ENCODE measurements around the gene GNRH2. TPM values are rescaled to one million over a fixed set of nuclear protein-coding genes. Genes with fewer than 3 reads are reported as not detected.

Gene GNRH2
- total RNA-seq, 1 donor from 2014 or later = 1.4 TPM

DNA sequence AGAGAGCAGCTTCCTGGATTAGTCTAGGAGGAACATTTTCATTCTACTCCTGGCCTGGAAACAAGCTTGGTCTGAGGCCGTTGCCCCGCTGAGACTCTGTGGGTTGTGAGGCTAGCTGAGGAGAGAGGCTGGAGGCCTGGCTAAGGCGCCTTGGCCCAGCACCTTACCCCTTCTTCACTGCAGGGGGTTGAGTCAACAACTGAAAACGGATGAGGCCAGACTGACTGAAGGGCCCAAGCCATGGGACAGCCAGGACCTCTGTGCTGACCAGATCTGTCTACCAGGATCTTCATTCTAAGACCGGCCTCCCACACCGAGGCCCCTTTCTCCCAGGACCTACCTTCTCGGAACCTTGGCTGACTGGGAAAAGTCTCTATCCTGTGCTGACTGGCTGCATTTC is 44.6 kb downstream of the GNRH2 start:
- no peaks in the 10 kb centered on the region for H3K36me3 Mint-ChIP-seq (ENCODE audit: low read depth, unreplicated experiment)
- no peak overlapping the region for H3K9ac ChIP-seq (ENCODE audit: low read length)
- H3K27me3 Mint-ChIP-seq (ENCODE audit: low read depth, unreplicated experiment) = peaks cover 52% of the 10 kb centered on the region
- H3K4me1 Mint-ChIP-seq (ENCODE audit: low read depth, unreplicated experiment) = no peaks in the 10 kb centered on the region
- no peak overlapping the region for H3K27ac ChIP-seq (ENCODE audit: low read depth, low read length)
- H3K9me3 Mint-ChIP-seq (ENCODE audit: unreplicated experiment) = peaks cover 7% of the 10 kb centered on the region
- TF ChIP-seq CTCF (IDR thresholded peaks at IDR 0.05; ENCODE audit: insufficient read depth, low read depth, low read length) = no peak
- TF ChIP-seq EZH2 (IDR thresholded peaks at IDR 0.05; ENCODE audit: insufficient read depth, low read length) = no peak
- peaks cover 23% of the 10 kb centered on the region for H3K27me3 ChIP-seq (ENCODE audit: insufficient read depth, low read length)
- H3K4me1 ChIP-seq (ENCODE audit: insufficient read depth, low read length) = peaks cover 5% of the 10 kb centered on the region
- FAIRE-seq (no peak), DNase-seq (ENCODE audit: low read depth) (no peak)
- H3K36me3 ChIP-seq (ENCODE audit: insufficient read depth, low read length) = no peaks in the 10 kb centered on the region
- H3K4me2 ChIP-seq (ENCODE audit: low read length) = no peak overlapping the region
- H3K9me3 ChIP-seq (ENCODE audit: insufficient read depth, low read depth, low read length) = no peaks in the 10 kb centered on the region
- no peaks in the 10 kb centered on the region for H4K20me1 ChIP-seq (ENCODE audit: insufficient read depth, low read length)
- H3K27ac Mint-ChIP-seq (ENCODE audit: unreplicated experiment) = no peak overlapping the region
- H3K4me3 ChIP-seq (ENCODE audit: insufficient read depth, low read depth, low read length) = no peak overlapping the region
- H3K79me2 ChIP-seq (ENCODE audit: insufficient read depth, low read length) = no peaks in the 10 kb centered on the region
- no peak overlapping the region for H2AFZ ChIP-seq (ENCODE audit: low read depth, low read length)
- H3K4me3 Mint-ChIP-seq (ENCODE audit: unreplicated experiment) = no peak overlapping the region

GRCh38 chr20:3090565-3090964 is 47.1 kb downstream of the GNRH2 start:
- no peaks in the 10 kb centered on the region for H3K9me3 ChIP-seq (ENCODE audit: insufficient read depth, low read depth, low read length)
- no peaks in the 10 kb centered on the region for H3K4me1 Mint-ChIP-seq (ENCODE audit: low read depth, unreplicated experiment)
- FAIRE-seq = no peak

More at GRCh38 chr20:3090565-3090964, 47.1 kb downstream of the GNRH2 start:
- Histone ChIP-seq H3K27ac (ENCODE audit: low read depth, low read length) (no peak overlapping the region), H3K4me2 (ENCODE audit: low read length) (no peak overlapping the region), H3K4me1 (ENCODE audit: insufficient read depth, low read length) (peaks cover 5% of the 10 kb centered on the region), H2AFZ (ENCODE audit: low read depth, low read length) (no peak overlapping the region), H3K36me3 (ENCODE audit: insufficient read depth, low read length) (no peaks in the 10 kb centered on the region), H3K9ac (ENCODE audit: low read length) (no peak overlapping the region), H4K20me1 (ENCODE audit: insufficient read depth, low read length) (no peaks in the 10 kb centered on the region), H3K79me2 (ENCODE audit: insufficient read depth, low read length) (no peaks in the 10 kb centered on the region), H3K4me3 (ENCODE audit: insufficient read depth, low read depth, low read length) (no peak overlapping the region), H3K27me3 (ENCODE audit: insufficient read depth, low read length) (peaks cover 9% of the 10 kb centered on the region)
- DNase-seq (ENCODE audit: low read depth) = no peak
- no peak overlapping the region for H3K4me3 Mint-ChIP-seq (ENCODE audit: unreplicated experiment)
- no peaks in the 10 kb centered on the region for H3K36me3 Mint-ChIP-seq (ENCODE audit: low read depth, unreplicated experiment)
- peaks cover 35% of the 10 kb centered on the region for H3K27me3 Mint-ChIP-seq (ENCODE audit: low read depth, unreplicated experiment)
- TF ChIP-seq EZH2 (IDR thresholded peaks at IDR 0.05; ENCODE audit: insufficient read depth, low read length) (no peak), CTCF (IDR thresholded peaks at IDR 0.05; ENCODE audit: insufficient read depth, low read depth, low read length) (no peak)
- peaks cover 7% of the 10 kb centered on the region for H3K9me3 Mint-ChIP-seq (ENCODE audit: unreplicated experiment)
- no peak overlapping the region for H3K27ac Mint-ChIP-seq (ENCODE audit: unreplicated experiment)
